NT2/D1 (cell line): Measurements from ENCODE around the gene CWF19L2.

Experiments used
- YY1 ChIP-seq: IDR thresholded peaks from 2 replicates; pipeline ENCODE4 v1.6.1; 2011; ENCODE audit not compliant: insufficient read length, insufficient read depth
- ZNF274 ChIP-seq: IDR thresholded peaks from 2 replicates; pipeline ENCODE4 v1.6.1; 2011; ENCODE audit warnings: mild to moderate bottlenecking, low read depth, low read length

- no peak for TF ChIP-seq ZNF274
- TF ChIP-seq YY1, result no peak
These were observed 48.8 kb downstream of the CWF19L2 start for GRCh38 chr11:107408762-107409211.
